ENCODE data around the gene P2RY12.

DNA sequence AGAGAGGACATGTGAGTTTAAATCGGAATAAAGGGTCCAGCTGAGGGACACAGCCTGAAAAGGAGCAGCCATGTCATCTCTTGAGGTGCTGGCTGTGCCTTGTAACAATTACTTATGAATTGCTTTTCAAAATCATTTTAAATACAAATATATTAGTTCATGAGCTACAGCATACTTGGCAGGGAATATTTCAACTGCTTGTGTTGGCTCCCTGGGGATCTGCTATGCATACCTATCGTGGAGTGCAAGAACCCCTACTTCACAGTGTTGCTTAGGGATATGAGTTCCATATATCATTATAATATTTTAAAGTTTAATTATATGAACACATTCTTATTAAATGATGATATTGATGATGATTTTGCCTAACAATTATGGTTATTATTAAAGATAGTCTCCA, 87.1 kb downstream of the P2RY12 start:
- TF ChIP-seq, protein P1, sequence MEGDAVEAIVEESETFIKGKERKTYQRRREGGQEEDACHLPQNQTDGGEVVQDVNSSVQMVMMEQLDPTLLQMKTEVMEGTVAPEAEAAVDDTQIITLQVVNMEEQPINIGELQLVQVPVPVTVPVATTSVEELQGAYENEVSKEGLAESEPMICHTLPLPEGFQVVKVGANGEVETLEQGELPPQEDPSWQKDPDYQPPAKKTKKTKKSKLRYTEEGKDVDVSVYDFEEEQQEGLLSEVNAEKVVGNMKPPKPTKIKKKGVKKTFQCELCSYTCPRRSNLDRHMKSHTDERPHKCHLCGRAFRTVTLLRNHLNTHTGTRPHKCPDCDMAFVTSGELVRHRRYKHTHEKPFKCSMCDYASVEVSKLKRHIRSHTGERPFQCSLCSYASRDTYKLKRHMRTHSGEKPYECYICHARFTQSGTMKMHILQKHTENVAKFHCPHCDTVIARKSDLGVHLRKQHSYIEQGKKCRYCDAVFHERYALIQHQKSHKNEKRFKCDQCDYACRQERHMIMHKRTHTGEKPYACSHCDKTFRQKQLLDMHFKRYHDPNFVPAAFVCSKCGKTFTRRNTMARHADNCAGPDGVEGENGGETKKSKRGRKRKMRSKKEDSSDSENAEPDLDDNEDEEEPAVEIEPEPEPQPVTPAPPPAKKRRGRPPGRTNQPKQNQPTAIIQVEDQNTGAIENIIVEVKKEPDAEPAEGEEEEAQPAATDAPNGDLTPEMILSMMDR (IDR thresholded peaks at IDR 0.05; ENCODE audit: borderline replicate concordance, extremely low read depth, low read length, poor library complexity, severe bottlenecking) = no peak
- no peak for TF ChIP-seq EZH2 (IDR thresholded peaks at IDR 0.05; ENCODE audit: borderline replicate concordance, low read depth, low read length, severe bottlenecking)

All from DND-41 (cell line).